ENCODE results near the gene PSMA7.

Gene PSMA7

GRCh38 chr20:62135573-62136266 lies 7.5 kb downstream of the PSMA7 start:
- DNase-seq, result no peak

- DNase-seq, result no peak
Measured at GRCh38 chr20:62134735-62135231, 8.4 kb downstream of the PSMA7 start.

GRCh38 chr20:62133864-62134263 lies 9.3 kb downstream of the PSMA7 start:
- DNase-seq, result peak; percentile 60

GRCh38 chr20:62133051-62133845 lies 9.9 kb downstream of the PSMA7 start:
- peak; percentile 54 to 80 for DNase-seq

- peak; percentile 97 for DNase-seq
Measured at GRCh38 chr20:62132421-62132820, 10.8 kb downstream of the PSMA7 start.

GRCh38 chr20:62131560-62132320 lies 11.5 kb downstream of the PSMA7 start:
- DNase-seq, result peak; percentile 56 to 57

GRCh38 chr20:62129731-62130531 lies 13.3 kb downstream of the PSMA7 start:
- peak; percentile 94 for DNase-seq

- no peak for DNase-seq
Measured at GRCh38 chr20:62128502-62128901, 14.7 kb downstream of the PSMA7 start.

- no peak for DNase-seq
Measured at GRCh38 chr20:62127799-62128198, 15.4 kb downstream of the PSMA7 start.

GRCh38 chr20:62126141-62126540 lies 17.1 kb downstream of the PSMA7 start:
- DNase-seq, result no peak

- DNase-seq, result peak; percentile 59 to 75
Measured at GRCh38 chr20:62123450-62124118, 19.6 kb downstream of the PSMA7 start.

GRCh38 chr20:62122654-62123449 lies 20.3 kb downstream of the PSMA7 start:
- no peak for DNase-seq

GRCh38 chr20:62121776-62122653 lies 21.2 kb downstream of the PSMA7 start, which contains the start of gene LSM14B:
LSM14B (plus strand) TSS chr20:62122475; CDS start chr20:62122667, 192 bp downstream.
- peak; percentile 93 to 94 for DNase-seq

GRCh38 chr20:62120990-62121775 lies 22.0 kb downstream of the PSMA7 start:
- peak in 1 of 2 experiments; percentile 82 for DNase-seq

GRCh38 chr20:62120365-62120762 lies 22.8 kb downstream of the PSMA7 start:
- DNase-seq, result no peak

GRCh38 chr20:62119591-62120364 lies 23.4 kb downstream of the PSMA7 start:
- no peak for DNase-seq

GRCh38 chr20:62119115-62119514 lies 24.1 kb downstream of the PSMA7 start:
- DNase-seq, result no peak
